ENCODE measurements around the gene OR4E1.
"Not testable (repeated sequence)": the region's sequence is repeated elsewhere in the genome, so short reads cannot be mapped to it uniquely, and the experiment has no call there.

OR4E1 gene

DNA sequence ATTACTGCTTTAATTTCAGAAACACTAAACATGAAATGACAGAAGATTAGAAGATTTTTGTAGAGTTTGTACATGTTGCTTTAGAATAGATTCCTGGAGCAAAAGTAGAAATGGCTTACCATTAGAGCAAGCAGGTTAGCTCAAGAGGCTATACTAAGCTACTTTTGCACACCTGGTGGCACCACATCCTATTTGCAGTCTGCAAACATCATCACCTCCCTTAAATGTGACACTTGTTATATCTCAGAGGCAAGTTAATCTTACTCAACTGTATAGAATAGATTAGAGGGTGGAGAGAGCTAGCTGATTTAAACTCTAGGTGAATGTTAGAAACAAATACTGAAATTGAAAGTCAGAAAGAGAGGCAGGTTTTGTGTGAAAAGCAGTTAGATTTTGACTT is 30.7 kb upstream of the OR4E1 start:
- no peak for DNase-seq (ENCODE audit: low spot score)
- TF ChIP-seq, protein P1, sequence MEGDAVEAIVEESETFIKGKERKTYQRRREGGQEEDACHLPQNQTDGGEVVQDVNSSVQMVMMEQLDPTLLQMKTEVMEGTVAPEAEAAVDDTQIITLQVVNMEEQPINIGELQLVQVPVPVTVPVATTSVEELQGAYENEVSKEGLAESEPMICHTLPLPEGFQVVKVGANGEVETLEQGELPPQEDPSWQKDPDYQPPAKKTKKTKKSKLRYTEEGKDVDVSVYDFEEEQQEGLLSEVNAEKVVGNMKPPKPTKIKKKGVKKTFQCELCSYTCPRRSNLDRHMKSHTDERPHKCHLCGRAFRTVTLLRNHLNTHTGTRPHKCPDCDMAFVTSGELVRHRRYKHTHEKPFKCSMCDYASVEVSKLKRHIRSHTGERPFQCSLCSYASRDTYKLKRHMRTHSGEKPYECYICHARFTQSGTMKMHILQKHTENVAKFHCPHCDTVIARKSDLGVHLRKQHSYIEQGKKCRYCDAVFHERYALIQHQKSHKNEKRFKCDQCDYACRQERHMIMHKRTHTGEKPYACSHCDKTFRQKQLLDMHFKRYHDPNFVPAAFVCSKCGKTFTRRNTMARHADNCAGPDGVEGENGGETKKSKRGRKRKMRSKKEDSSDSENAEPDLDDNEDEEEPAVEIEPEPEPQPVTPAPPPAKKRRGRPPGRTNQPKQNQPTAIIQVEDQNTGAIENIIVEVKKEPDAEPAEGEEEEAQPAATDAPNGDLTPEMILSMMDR (IDR thresholded peaks at IDR 0.05; ENCODE audit: extremely low read depth, insufficient read depth, missing control alignments) = no peak
- in situ Hi-C loops (cut with MboI; ENCODE audit: low pct_unique_long_range_greater_than_20kb, low sequenced_read_pairs, unreplicated experiment) = no loop called here

DNA sequence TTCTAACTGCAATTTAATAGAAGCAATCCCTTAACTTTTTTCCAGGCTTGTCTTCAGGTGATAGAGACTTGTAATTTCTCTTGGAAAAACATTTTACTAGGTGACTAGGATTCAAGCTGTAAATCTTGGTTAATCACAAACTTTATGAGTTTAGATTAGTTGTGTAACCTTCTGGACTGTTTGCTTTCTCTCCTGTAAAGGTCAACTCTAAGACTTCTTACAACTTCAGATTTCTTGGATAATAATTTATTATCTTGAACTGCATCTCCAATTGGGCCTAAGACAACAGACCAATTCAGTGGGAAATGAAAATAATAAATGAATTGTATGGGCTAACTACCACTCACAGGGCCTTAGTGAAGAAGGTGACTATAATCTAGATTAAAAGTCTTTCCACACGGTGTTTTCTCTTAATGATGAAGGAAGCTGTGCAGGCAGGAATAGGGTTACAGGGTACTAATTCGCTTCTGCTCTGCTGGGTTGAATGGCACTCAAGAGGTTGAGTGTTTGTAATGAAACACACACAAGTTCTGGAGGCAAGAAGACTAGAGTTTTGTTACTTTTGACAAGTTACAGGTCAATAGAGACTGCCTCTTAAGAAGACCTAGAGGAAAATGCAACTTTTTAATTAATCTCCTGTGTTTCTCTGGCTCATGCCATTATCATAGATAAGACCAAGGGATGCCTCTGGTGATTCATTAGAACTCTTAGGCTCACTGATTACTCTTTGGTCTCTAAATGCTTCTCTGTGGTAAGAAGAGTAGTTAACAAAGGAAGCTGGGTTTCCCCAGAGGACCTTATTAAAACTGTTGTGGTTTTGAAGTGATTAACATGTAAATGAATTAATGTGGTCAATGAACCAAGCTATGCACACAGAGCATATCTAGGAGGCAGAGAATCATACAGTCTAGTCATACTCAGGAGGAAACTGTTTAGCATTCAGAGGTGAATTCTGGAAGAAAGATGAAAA is 30.0 kb upstream of the OR4E1 start:
- DNase-seq (ENCODE audit: low spot score) = no peak
- TF ChIP-seq, protein P1 (IDR thresholded peaks at IDR 0.05; ENCODE audit: extremely low read depth, insufficient read depth, missing control alignments) = no peak
- in situ Hi-C loops (cut with MboI; ENCODE audit: low pct_unique_long_range_greater_than_20kb, low sequenced_read_pairs, unreplicated experiment) = no loop called here

DNA sequence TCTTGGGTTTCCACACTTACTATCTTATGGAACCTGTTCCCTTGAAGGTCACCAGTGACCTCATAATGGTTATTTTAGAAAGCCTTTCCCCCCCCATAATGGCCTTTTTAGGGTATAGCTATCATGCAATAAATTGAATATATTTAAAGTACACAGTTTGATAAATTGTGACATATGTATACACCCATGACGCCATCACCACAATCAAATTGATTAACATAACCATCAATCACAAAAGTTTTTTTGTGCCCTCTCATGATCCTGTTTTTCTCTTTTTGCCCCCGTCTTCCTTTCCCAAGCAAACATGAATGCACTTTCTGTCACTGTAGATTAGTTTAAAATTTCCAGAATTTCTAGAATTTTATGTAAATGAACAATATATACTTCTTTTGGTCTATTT is 28.7 kb upstream of the OR4E1 start:
- in situ Hi-C loops (cut with MboI; ENCODE audit: low pct_unique_long_range_greater_than_20kb, low sequenced_read_pairs, unreplicated experiment) = no loop called here
- no peak for DNase-seq (ENCODE audit: low spot score)
- TF ChIP-seq, protein P1 (IDR thresholded peaks at IDR 0.05; ENCODE audit: extremely low read depth, insufficient read depth, missing control alignments) = no peak

DNA sequence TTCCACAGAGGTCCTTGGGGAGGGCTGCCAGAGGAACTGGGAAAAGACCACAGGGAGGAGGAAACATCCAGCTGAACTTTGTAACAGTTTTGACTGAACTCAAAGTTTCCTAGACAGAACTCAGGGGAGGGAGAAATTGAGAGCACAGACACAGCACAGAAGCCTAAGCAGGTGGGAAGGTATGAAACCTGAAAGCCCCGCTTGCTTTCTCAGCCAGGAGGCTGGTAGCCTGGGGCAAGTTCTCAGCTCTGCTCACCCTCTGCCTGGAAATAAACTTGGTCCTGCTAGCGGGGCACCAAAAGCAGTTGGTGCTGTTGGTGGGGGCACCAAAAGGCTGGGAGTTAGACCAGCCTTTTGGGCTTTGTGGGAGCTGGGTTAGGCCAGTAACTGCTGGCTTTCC is 25.9 kb upstream of the OR4E1 start:
- in situ Hi-C loops (cut with MboI; ENCODE audit: low pct_unique_long_range_greater_than_20kb, low sequenced_read_pairs, unreplicated experiment) = no loop called here
- DNase-seq (ENCODE audit: low spot score) = no peak
- TF ChIP-seq, protein P1 (IDR thresholded peaks at IDR 0.05; ENCODE audit: extremely low read depth, insufficient read depth, missing control alignments) = no peak

DNA sequence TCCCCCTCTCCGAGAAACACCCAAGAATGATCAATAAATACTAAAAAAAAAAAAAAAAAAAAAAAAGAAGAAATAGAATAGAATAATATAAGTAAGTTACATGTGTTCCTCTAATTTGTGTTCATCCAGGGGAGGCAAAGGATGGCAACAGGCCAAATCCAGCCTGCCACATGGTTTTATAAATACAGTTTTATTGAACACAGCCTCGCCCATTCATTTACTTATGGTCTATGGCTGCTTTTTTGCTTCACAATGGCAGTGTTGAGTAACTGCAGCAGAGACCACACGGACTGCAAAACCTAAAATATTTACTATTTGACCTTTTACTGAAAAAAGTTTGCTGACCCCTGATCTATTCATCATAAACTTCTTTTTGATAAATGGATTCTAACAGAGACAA is 24.9 kb upstream of the OR4E1 start:
- in situ Hi-C loops (cut with MboI; ENCODE audit: low pct_unique_long_range_greater_than_20kb, low sequenced_read_pairs, unreplicated experiment); DNase-seq (ENCODE audit: low spot score): not testable (repeated sequence)

DNA sequence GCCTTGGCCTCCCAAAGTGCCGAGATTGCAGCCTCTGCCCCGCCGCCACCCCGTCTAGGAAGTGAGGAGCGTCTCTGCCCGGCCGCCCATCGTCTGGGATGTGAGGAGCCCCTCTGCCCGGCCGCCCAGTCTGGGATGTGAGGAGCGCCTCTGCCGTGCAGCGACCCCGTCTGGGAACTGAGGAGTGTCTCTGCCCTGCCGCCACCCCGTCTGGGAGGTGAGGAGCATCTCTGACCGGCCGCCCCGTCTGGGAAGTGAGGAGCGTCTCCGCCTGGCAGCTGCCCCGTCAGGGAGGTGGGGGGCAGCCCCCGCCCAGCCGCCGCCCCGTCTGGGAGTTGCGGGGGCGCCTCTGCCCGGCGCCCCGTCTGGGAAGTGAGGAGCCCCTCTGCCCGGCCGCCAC is 24.0 kb upstream of the OR4E1 start:
- in situ Hi-C loops (cut with MboI; ENCODE audit: low pct_unique_long_range_greater_than_20kb, low sequenced_read_pairs, unreplicated experiment); DNase-seq (ENCODE audit: low spot score): not testable (repeated sequence)

DNA sequence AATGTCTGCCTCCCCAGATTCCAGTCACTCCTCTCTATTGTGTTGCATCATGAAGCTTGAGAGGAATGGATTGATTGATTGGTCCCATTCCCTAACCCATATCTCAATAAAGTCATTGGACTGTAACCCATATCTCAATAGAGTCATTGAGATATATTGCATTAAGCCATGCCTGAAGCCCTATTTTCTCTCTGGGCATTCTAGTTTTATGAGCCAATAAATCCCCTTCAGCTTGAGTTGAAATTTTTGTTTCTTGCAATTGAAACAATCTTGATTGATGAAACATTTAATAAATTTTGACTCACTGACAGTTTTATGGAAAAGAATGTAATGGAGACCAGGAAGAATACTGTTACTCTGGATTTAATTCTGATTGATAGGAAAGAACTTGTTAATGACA is 20.8 kb upstream of the OR4E1 start:
- TF ChIP-seq, protein P1 (IDR thresholded peaks at IDR 0.05; ENCODE audit: extremely low read depth, insufficient read depth, missing control alignments) = no peak
- in situ Hi-C loops (cut with MboI; ENCODE audit: low pct_unique_long_range_greater_than_20kb, low sequenced_read_pairs, unreplicated experiment) = no loop called here
- DNase-seq (ENCODE audit: low spot score) = no peak

Data from GM13977 (cell line).